HS-27A (cell line): ENCODE results near the gene KMT5B.

Experiments
- DNase-seq: peaks from one replicate; pipeline ENCODE4 v3.0.0-alpha.2; 2012; ENCODE audit warnings: low read depth, missing footprints

The KMT5B gene

GRCh38 chr11:68117853-68118470, 95.1 kb downstream of the KMT5B start:
- no peak for DNase-seq

GRCh38 chr11:68116974-68117373, 96.1 kb downstream of the KMT5B start:
- DNase-seq, result no peak

- no peak for DNase-seq
These were observed 97.0 kb downstream of the KMT5B start for GRCh38 chr11:68116126-68116525.

- no peak for DNase-seq
These were observed 97.8 kb downstream of the KMT5B start for GRCh38 chr11:68115285-68115684.

- no peak for DNase-seq
These were observed 99.1 kb downstream of the KMT5B start for GRCh38 chr11:68113986-68114385.

- no peak for DNase-seq
These were observed 105.4 kb downstream of the KMT5B start for GRCh38 chr11:68107689-68108088.

GRCh38 chr11:68106165-68106940, 106.7 kb downstream of the KMT5B start:
- DNase-seq, result no peak
